Esophagus muscularis mucosa (tissue), 3 donors: ENCODE measurements around the gene SLC36A4.

Experiments used
- POLR2A ChIP-seq: fragments of 450-650 bp; IDR thresholded peaks from one replicate; pipeline ENCODE4 v1.6.1; 2017; ENCODE audit warnings: antibody characterized with exemption, moderate library complexity, mild to moderate bottlenecking, low read depth
- TF ChIP-seq, protein P1 (sequence below), 3 experiments: fragments of 200-600 bp in 2 of 3; fragments of 450-650 bp in 1 of 3; sonication (generic) in 2 of 3; IDR thresholded peaks; one replicate each; pipeline ENCODE4 v1.5.1; 2017 to 2019; ENCODE audit warnings: antibody characterized with exemption in 3 of 3, mild to moderate bottlenecking in 2 of 3, moderate library complexity in 1 of 3

DNA sequence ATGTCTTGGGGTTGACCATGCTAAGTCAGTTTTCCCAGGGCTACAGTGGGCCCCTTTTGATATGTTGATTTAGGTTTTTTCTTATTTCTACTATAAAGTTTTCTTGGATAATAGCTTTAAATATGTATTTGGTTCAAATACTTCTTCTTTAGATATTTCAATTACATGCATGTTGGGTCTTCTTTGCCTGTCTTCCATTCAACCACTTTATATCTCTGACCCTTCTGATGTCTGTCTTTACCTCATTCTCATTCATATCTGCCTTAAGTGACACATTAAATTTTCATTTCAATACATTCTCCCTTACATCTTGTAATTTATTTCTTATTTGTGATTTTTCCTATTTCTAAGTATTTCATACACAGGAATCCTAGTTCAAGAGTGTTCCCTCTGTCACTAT, 10.5 kb downstream of the SLC36A4 start:
- TF ChIP-seq, protein P1, sequence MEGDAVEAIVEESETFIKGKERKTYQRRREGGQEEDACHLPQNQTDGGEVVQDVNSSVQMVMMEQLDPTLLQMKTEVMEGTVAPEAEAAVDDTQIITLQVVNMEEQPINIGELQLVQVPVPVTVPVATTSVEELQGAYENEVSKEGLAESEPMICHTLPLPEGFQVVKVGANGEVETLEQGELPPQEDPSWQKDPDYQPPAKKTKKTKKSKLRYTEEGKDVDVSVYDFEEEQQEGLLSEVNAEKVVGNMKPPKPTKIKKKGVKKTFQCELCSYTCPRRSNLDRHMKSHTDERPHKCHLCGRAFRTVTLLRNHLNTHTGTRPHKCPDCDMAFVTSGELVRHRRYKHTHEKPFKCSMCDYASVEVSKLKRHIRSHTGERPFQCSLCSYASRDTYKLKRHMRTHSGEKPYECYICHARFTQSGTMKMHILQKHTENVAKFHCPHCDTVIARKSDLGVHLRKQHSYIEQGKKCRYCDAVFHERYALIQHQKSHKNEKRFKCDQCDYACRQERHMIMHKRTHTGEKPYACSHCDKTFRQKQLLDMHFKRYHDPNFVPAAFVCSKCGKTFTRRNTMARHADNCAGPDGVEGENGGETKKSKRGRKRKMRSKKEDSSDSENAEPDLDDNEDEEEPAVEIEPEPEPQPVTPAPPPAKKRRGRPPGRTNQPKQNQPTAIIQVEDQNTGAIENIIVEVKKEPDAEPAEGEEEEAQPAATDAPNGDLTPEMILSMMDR (IDR thresholded peaks at IDR 0.05): no peak
- TF ChIP-seq POLR2A: no peak
